Activated CD4-positive, alpha-beta T cell treated with anti-CD3 and anti-CD28 coated beads, Interleukin-2, amount 50 U/mL, for 48 hours (primary cell): ENCODE data around the gene FAM120B.
"Not testable (repeated sequence)": the region's sequence is repeated elsewhere in the genome, so short reads cannot be mapped to it uniquely, and the experiment has no call there.

Source experiments
- DNase-seq, 2 experiments: peaks; one replicate each; pipeline ENCODE4 v3.0.0-alpha.2; 2020

Gene FAM120B

DNA sequence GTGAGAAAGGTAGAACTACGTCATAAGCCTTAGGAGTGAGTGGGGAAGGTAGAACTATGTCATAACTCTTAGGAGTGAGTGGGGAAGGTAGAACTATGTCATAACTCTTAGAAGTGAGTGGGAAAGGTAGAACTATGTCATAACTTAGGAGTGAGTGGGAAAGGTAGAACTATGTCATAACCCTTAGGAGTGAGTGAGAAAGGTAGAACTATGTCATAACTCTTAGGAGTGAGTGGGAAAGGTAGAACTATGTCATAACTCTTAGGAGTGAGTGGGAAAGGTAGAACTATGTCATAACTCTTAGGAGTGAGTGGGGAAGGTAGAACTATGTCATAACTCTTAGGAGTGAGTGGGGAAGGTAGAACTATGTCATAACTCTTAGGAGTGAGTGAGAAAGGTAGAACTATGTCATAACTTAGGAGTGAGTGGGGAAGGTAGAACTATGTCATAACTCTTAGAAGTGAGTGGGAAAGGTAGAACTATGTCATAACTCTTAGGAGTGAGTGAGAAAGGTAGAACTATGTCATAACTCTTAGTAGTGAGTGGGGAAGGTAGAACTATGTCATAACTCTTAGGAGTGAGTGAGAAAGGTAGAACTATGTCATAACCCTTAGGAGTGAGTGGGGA is 92.3 kb downstream of the FAM120B start:
- not testable (repeated sequence) for DNase-seq

DNA sequence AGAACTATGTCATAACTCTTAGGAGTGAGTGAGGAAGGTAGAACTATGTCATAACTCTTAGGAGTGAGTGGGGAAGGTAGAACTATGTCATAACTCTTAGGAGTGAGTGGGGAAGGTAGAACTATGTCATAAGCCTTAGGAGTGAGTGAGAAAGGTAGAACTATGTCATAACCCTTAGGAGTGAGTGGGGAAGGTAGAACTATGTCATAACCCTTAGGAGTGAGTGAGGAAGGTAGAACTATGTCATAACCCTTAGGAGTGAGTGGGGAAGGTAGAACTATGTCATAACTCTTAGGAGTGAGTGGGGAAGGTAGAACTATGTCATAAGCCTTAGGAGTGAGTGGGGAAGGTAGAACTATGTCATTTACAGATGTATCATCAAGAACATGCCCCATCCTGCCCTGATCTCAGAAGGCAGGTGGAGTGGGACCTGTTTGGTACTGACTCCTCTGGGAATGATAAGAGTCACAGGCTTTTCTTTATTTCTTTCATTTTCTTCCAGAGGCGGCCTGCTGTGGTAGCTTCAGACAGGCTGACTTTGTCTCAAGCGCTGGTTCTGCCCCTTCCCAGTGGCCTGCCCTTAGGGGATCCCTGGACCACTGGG is 93.5 kb downstream of the FAM120B start:
- not testable (repeated sequence) for DNase-seq

DNA sequence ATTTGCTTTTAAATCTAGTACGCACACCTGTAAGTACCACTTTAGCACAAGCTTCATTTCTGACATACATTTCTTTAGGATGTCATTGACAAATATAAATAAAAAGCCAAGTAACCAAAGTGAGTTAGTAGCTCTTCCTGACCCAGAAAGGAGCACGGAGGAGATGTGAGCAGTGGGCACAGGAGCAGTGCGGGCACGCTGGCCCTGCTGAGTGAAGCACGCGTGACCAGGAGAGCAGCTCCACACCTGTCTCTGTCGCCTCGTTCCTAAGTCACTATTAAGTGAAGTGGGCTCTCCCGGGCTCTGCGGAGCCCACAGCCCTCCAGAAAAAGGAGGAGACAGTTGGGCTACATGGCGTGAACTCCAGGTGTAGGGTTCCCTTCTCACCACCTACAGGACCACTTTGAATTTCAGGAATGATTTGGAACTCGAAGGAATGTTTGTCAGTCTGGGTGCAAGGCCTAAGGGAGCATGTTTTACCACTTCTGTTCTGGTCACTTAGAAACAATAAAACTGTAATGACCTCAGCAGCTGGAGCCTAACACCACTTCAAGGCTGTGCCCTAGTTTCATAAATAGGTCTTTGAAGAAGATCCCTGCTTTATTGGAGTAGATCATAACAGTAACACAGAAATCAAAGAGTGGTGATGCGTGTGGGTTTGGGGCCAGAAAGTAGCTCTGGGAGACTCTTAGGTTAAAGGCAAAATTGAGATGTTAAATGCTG is 95.9 kb downstream of the FAM120B start:
- DNase-seq: no peak

DNA sequence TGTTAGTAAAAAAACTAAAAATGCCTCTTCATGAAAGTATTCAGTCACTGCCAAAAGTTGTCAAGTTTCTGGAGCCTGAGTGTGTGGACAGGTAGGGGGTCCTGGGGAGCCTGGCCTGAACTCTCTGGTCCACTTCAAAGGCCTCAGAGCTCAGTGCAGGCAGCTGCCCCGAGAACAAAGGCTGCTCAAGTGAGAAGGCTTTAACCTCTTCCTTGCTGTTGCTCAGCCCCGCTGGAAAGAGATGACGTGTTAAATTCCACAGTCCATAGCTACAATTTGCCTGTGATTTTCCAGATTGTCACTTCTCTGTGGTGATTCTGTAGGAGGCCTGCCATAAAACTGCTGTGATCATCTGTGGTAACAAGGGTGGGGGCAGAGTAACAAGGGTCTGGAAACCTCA is 96.9 kb downstream of the FAM120B start:
- DNase-seq: no peak

DNA sequence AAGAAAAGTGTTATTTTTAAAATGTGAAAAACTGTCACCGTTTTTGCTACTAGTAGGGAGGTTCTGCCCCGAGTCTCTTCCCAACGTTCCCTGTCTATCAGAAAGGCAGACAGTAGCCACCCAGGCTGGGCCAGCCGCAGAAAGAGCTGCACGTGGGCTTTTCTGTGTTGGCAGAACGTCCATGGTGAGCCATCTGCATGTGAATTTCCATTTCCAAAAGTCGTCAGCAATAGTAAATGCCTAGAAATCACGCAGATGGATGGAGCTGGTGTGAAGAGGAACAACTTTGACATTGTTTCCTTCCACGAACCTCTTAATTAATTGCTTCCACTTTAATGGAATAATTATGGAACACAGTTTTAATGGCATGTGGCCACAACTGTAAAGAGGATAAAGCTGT is 97.5 kb downstream of the FAM120B start:
- no peak for DNase-seq

DNA sequence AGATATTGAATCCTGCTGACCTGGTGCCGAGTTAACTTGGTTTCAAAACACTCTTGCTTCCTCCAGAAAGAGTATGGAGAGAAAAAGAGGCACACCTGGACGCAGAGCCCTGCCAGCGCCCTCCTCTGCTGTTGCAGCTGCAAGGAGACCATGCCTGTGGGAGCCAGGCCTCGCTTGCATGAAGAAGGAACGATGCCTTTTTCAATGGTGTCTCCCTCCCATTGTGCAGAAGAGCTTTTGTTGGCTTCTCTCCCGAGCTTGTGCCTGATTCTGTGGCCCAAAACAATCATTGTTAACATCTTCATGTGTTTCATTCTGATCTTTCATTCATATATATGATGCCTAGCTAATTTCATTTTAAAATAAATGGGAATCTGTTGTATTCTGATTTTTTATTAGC is 98.1 kb downstream of the FAM120B start:
- DNase-seq: no peak

DNA sequence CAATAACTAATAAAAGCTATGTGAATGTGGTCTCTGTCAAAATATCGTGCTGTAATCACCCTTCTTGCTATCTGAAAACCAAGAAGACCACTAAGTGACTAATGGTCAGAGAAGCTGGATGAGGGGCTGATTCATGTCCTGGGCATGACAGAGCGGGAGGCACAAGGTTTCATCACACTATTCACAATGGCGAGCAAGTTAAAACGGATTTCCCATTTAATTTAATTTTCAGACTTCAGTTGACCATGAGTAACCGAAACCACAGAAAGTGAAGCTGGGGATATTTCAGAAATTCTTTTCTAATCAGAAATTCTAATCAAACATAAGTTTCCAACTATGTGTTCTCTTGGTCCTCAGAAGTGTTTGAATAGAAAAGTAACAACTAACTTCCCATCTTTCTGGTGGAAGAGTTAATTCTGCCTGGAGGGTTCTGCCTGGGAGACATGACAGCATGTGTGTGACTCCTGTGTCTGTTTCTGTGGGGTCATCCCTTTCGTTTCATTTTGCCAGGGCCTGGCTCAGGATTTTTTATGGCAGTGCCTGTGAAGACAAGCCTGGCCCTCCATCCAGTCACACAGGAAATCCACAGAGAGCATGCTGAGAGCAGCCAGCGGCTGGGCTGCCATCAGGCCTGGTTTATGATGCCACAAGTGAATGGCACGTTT is 98.9 kb downstream of the FAM120B start:
- no peak for DNase-seq

DNA sequence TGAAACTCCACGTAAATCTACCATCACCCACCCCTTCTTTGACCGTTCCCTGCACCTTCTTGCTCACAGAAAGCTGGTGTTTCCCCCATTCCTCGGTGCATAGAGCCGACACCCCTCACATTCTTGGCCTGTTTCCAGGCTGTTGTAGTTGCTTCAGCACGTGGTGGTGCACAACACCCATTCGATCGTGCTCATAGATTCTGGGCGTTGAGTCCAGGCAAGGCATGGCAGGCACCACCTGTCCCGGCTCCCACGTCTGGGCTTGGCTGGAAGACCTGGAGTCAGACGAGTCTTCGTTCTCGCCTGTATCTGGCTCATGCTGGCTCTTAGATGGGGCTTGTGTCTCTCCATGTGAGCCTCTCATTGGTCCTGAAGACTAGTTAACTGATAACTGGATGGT is 100.6 kb downstream of the FAM120B start:
- no peak for DNase-seq

DNA sequence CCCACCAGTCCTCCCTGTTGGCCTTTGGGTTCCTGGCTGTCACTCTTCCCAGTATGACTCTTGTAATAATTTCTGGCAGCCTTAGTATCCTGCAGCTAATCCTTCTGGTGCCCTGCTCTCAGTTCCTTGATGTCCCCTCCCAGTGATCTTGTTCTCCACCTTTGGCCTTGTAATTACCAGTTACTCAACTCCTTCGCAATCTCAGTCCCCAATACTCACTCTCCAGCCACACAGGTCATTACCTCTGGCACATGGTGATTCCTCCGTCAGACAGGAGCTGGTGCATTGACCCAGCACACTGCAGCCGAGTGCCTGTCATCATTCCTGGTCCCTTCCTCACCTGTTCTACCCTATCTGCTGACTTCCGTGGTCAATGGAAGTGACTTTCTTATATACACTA is 101.4 kb downstream of the FAM120B start:
- no peak for DNase-seq

DNA sequence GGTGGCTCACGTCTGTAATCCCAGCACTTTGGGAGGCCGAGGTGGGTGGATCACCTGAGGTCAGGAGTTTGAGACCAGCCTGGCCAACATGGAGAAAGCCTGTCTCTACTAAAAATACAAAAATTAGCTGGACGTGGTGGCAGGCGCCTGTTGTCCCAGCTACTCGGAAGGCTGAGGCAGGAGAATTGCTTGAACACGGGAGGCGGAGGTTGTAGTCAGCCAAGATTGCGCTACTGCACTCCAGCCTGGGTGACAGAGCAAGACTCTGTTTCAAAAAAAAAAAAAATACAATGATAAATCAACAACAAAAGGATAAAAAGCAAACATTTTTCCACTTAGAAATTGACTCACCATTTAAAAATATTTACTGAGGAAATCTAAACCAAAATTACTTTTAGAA is 103.2 kb downstream of the FAM120B start:
- not testable (repeated sequence) for DNase-seq

DNA sequence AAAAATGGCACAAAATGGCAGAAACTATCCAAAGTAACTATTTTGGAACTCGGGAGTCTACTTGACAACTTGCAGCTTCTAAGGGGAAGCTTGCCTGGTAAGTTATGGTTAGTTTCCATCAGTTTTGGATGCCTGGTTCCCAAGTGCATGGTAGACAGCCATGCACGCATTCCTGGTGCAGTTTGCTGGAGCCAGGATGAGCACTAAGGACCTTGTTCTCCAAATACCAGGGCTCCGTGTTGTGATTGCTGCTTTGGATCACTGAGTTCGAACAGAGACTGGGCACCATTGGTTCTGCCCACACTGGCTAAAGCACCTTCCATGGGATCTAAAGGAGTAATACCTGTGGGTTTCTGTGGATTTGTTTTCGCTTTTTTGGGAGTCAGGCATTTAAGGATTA is 103.7 kb downstream of the FAM120B start:
- DNase-seq: no peak

DNA sequence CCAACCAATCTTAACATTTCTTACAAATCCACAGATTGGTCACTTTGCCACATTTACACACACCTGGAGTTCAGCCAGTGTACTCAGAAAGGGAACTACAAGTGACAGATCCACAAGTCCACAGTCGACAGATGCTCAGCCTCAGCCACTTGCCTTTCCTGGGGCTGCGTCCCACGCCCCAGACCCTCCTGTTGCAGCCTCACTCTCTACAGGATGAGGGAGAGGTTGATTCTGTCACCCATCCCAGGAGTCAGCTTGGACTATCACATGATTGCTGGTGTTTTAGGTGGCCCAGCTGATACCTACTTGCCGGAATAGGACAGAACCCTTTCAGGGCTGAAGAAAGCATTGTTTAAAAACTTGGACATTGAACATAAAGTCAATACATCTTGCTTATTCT is 108.8 kb downstream of the FAM120B start:
- no peak for DNase-seq

DNA sequence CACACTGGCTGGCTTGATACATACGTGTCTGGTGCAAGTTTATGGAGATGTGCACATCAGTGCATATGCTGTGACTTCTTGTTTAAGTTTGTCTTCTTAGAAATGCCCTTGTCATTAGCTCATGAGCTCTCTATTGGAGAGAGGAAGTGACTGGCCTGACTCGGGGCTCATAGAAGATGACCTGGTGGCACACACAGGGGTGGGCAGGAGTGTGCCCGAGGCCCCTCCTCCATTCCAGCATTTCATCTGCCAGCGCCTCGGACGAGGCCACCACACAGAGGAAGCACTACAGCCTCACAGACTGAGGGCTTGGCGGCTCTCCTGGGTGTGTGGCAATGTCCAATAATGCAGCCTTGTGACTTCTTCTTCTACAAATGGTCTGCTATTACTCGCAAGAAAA is 109.7 kb downstream of the FAM120B start:
- no peak for DNase-seq

DNA sequence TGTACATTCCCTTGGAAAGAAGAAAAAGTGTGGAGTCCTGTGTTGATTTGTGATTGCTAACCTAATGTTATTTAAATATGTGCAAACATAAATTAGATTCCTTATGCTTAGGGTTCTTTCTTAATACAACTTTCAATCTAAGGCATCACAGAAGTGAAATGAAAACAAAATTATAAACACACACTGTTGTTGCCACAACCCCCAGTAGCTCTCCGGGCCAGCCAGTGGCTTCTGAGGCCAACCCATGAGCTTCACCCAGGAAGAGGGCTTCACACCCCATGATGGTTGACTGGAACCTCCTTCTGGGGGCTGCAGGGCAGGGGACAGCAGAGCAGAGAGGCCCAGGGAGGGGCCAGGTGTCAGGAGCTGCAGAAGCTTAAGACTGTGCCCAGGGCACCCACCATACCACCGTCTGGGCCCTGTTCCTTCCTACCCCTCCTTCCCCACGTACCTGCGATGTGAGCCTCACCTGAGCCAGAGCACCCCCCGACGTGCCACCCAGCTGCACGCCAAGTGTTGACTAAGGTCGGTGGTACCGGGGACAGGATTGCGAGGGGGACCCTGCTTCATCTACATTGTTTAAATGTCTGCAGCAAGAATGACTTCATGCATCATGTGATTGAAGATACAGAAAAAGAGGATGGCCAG is 110.5 kb downstream of the FAM120B start:
- no peak for DNase-seq

DNA sequence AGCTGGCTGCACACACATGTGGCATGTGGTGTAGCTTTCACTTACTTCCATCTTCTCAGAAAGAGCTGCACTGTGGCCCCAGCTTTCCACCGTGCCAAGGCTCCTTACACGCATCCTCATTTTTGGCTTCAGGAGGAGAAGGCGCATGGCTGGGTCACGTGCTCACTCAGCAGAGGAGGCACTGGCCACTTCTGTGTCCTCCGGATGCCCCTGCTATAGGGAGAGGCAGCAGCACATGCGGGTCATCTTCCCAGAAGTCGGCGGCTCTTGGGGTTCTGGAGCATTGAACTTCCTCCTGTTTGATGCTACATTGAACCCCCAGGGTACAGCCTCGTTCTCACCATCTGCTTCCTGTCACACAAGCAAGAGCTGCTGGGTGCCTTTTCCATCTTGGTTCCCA is 111.3 kb downstream of the FAM120B start:
- no peak for DNase-seq

DNA sequence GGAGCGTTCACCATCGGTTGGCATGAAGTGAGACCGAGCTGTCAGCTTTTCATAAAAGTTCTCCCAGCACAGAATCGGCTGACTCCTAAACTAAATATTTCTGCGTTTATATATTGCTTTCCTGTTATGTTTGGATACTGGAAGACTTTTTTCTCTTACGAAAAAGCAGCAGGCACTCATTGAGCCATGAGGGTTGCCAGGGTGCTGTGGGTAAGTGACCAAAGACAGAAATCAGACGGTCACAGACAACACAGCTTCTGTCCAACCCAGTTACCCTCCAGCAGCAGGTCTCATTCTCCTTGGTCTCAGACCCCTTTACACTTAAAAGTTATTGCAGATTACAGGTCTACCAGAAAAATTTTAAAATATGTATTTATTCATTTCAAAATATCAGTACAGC is 113.7 kb downstream of the FAM120B start:
- DNase-seq: no peak

DNA sequence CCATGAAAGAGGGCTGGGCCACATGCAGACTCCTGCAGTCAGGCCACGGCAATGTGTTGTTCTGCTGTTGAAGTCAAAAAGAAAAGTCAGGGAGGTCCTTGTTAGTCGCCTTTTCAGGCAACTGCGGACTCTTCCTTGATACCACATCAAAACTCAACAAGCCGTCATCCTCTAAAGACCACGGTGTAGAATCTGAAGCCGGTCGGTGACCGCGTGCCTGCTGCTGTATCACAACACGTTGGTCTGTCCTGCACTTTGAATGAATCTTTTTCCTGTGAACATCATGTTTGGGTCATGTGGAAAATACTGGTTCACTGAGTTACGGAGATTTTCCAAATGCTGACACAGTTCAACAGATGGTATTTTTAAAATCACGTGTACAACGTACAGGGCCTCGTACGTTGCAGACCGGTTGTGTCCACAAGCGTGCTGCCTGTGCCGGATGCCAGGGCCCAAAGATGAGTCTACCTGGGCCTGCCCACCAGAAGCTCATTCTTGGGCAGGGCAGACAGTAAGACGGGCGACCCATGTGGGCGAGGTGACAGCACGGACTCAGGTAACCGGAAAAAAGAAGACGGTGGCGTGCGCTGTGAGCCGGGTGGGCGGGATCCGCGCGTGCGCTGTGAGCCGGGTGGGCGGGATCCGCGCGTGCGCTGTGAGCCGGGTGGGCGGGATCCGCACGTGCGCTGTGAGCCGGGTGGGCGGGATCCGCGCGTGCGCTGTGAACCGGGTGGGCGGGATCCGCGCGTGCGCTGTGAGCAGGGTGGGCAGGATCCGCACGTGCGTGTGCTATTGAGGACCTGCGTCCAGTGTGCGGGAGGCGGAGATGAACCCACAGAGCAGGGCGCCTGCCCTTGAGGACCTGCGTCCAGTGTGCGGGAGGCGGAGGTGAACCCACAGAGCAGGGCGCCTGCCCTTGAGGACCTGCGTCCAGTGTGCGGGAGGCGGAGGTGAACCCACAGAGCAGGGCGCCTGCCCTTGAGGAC is 114.5 kb downstream of the FAM120B start:
- no peak for DNase-seq

DNA sequence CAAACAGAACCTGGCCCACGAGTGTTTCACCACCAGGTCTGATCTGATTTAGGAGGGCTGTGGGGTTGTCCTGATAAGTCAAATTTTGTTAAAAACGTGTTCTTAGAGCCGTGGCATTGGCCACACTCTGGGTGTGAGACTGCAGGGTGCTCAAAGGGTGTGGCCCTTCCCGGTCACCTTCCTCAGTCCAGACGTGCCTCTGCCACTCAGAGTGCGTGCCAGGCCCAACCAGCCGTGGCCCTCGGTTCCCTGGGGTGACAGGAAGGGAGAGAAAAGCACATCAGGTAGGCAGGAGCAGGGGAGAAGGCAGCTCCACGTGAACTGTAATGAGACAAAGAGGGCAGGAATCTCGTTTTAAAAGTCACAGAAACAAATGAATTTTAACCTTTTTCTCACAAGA is 115.4 kb downstream of the FAM120B start:
- no peak for DNase-seq

DNA sequence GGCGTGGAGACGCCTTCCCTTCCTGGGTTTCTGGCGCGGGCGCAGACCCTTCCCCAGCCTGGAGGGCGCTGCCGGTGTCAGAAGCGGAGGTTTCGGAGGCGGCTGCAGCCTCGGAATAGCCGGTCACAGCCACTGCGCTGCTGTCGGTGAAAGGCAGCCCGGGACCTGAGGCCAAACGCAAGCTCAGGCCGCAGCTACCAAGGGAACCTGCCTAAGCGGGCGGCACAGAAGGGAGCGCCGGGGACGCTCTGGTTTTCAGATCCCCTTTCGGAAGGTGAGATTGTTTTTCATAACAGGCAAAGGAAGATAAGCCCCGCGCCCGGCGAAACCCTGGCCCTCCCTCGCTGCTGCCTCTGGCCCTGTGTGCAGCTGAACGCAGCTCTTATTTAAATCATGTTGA is 116.5 kb downstream of the FAM120B start:
- DNase-seq: no peak

DNA sequence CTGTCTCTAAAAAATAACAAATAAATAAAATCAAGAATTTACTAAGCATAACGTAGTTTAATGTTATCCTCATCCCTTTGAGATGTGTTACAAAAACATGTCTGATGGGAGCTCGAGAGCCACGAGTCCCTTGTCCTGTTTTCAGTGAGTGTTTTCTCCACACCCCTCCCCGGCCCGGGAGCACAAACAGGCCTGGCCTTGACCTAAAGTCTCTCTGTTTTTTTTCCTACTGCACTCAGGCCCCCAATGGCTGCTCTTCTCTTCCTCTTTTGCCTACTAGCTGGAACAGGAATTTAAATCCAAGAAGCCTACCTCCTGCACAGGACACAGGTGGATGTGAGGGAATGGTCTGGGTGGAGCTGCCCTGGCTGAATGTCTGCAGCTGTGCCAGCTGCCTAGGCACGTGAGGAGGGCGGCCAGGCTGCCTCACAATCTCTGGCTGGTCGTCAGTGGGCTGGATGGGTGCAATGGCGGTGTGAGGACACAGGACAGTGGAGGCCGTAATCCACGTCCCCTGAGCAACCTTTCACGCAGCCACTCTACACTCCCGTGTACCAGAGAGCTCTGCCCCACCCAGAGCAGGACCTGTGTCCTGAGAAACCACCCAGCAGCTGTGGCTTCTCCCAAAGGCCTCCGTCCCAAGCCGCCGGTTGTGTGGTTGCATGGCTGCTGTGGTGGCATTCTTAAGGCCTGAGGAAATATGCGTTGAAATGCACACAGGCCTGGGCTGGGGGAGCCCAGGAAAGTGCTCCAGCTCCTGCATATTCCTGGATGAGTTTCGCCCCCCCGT is 117.5 kb downstream of the FAM120B start:
- DNase-seq: no peak

DNA sequence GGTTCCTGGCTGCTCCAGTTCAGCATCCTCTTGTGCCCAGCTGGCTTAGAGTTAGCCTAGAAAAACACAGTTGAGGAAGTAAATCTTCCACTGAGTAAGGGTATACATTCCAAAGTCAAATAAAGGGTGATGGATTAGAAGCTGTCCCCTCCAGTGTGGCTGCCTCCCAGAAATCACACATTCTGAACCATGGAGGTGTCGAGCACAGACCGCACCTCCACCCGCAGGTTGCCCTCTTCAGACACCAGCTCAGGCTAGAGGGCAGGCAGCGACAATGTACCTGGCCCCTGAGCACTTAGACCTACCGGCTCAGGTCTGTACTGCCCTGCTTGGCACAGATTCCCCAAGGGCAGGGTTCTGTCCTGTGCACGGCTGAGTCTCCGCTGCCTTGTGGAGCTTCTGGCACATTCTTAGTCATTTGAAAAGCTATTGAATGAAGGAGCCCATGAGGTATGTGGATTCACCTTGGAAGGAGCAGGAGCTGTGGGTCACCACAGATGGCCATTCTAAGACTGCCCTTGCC is 118.1 kb downstream of the FAM120B start:
- no peak for DNase-seq
